Measurements from ENCODE around the gene STOX2. TPM values are rescaled to one million over a fixed set of nuclear protein-coding genes. Genes with fewer than 3 reads are reported as not detected.

STOX2 gene
- total and polyA plus RNA-seq, 2 of the 8 experiments (the other 6 are each of a cell fraction or from before 2014, with no cell fraction given): 5.5 to 20.0 TPM

DNA sequence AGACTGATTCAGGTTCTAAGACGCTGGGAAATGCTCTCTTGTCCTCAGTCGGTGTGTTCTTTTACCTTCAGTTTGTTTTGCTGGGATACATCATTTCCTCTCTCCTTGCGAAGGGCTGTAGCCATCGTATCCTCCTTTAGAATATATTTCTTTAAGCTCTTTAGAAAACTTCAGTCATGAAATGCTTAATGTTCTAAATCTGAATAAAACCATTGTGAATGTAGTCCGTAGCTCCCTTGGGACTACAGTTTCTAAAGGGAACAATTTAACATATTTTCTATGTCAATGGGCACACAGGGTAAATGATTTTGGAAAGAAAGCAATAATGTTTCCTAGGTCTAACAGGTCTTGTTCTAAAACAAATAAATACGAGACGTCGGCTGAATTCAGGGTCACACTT, 40.6 kb downstream of the STOX2 start (continued):
- TF ChIP-seq, protein P1, sequence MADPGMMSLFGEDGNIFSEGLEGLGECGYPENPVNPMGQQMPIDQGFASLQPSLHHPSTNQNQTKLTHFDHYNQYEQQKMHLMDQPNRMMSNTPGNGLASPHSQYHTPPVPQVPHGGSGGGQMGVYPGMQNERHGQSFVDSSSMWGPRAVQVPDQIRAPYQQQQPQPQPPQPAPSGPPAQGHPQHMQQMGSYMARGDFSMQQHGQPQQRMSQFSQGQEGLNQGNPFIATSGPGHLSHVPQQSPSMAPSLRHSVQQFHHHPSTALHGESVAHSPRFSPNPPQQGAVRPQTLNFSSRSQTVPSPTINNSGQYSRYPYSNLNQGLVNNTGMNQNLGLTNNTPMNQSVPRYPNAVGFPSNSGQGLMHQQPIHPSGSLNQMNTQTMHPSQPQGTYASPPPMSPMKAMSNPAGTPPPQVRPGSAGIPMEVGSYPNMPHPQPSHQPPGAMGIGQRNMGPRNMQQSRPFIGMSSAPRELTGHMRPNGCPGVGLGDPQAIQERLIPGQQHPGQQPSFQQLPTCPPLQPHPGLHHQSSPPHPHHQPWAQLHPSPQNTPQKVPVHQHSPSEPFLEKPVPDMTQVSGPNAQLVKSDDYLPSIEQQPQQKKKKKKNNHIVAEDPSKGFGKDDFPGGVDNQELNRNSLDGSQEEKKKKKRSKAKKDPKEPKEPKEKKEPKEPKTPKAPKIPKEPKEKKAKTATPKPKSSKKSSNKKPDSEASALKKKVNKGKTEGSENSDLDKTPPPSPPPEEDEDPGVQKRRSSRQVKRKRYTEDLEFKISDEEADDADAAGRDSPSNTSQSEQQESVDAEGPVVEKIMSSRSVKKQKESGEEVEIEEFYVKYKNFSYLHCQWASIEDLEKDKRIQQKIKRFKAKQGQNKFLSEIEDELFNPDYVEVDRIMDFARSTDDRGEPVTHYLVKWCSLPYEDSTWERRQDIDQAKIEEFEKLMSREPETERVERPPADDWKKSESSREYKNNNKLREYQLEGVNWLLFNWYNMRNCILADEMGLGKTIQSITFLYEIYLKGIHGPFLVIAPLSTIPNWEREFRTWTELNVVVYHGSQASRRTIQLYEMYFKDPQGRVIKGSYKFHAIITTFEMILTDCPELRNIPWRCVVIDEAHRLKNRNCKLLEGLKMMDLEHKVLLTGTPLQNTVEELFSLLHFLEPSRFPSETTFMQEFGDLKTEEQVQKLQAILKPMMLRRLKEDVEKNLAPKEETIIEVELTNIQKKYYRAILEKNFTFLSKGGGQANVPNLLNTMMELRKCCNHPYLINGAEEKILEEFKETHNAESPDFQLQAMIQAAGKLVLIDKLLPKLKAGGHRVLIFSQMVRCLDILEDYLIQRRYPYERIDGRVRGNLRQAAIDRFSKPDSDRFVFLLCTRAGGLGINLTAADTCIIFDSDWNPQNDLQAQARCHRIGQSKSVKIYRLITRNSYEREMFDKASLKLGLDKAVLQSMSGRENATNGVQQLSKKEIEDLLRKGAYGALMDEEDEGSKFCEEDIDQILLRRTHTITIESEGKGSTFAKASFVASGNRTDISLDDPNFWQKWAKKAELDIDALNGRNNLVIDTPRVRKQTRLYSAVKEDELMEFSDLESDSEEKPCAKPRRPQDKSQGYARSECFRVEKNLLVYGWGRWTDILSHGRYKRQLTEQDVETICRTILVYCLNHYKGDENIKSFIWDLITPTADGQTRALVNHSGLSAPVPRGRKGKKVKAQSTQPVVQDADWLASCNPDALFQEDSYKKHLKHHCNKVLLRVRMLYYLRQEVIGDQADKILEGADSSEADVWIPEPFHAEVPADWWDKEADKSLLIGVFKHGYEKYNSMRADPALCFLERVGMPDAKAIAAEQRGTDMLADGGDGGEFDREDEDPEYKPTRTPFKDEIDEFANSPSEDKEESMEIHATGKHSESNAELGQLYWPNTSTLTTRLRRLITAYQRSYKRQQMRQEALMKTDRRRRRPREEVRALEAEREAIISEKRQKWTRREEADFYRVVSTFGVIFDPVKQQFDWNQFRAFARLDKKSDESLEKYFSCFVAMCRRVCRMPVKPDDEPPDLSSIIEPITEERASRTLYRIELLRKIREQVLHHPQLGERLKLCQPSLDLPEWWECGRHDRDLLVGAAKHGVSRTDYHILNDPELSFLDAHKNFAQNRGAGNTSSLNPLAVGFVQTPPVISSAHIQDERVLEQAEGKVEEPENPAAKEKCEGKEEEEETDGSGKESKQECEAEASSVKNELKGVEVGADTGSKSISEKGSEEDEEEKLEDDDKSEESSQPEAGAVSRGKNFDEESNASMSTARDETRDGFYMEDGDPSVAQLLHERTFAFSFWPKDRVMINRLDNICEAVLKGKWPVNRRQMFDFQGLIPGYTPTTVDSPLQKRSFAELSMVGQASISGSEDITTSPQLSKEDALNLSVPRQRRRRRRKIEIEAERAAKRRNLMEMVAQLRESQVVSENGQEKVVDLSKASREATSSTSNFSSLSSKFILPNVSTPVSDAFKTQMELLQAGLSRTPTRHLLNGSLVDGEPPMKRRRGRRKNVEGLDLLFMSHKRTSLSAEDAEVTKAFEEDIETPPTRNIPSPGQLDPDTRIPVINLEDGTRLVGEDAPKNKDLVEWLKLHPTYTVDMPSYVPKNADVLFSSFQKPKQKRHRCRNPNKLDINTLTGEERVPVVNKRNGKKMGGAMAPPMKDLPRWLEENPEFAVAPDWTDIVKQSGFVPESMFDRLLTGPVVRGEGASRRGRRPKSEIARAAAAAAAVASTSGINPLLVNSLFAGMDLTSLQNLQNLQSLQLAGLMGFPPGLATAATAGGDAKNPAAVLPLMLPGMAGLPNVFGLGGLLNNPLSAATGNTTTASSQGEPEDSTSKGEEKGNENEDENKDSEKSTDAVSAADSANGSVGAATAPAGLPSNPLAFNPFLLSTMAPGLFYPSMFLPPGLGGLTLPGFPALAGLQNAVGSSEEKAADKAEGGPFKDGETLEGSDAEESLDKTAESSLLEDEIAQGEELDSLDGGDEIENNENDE (IDR thresholded peaks at IDR 0.05; ENCODE audit: insufficient replicate concordance, low read length): no peak
- TF ChIP-seq TCF12 (IDR thresholded peaks at IDR 0.05; ENCODE audit: low read depth, low read length) (no peak), GABPA (IDR thresholded peaks at IDR 0.05; ENCODE audit: borderline replicate concordance, insufficient read depth, low read length) (no peak)
